HG03196 (cell line): ENCODE results near the gene TRMT6.

Experiments
- ATAC-seq: cut with Tn5 transposase; IDR thresholded peaks from one replicate; pipeline ENCODE4 v1.9.1; 2021; ENCODE audit not compliant: unreplicated experiment

Gene TRMT6

GRCh38 chr20:5967469-5967868, 17.1 kb upstream of the TRMT6 start:
- no peak for ATAC-seq

GRCh38 chr20:5949943-5950270, 426 bp downstream of the TRMT6 start:
- ATAC-seq: peak; percentile 3

GRCh38 chr20:5947276-5947675, 3.1 kb downstream of the TRMT6 start:
- ATAC-seq: no peak

- no peak for ATAC-seq
Measured at GRCh38 chr20:5945963-5946362, 4.4 kb downstream of the TRMT6 start.

GRCh38 chr20:5938456-5939029, 11.8 kb downstream of the TRMT6 start:
- no peak for ATAC-seq

- no peak for ATAC-seq
Measured at GRCh38 chr20:5936238-5936637, 14.1 kb downstream of the TRMT6 start.

GRCh38 chr20:5935384-5935783, 14.9 kb downstream of the TRMT6 start:
- no peak for ATAC-seq

- ATAC-seq: no peak
Measured at GRCh38 chr20:5933802-5934436, 16.4 kb downstream of the TRMT6 start.

GRCh38 chr20:5932796-5933195, 17.5 kb downstream of the TRMT6 start:
- no peak for ATAC-seq

GRCh38 chr20:5931411-5931810, 18.9 kb downstream of the TRMT6 start:
- no peak for ATAC-seq

- ATAC-seq: no peak
Measured at GRCh38 chr20:5928836-5929715, 21.3 kb downstream of the TRMT6 start.

GRCh38 chr20:5927749-5928462, 22.4 kb downstream of the TRMT6 start:
- no peak for ATAC-seq

- ATAC-seq: no peak
Measured at GRCh38 chr20:5925551-5925950, 24.8 kb downstream of the TRMT6 start.

GRCh38 chr20:5923493-5923892, 26.8 kb downstream of the TRMT6 start:
- no peak for ATAC-seq

GRCh38 chr20:5920581-5920980, 29.8 kb downstream of the TRMT6 start:
- no peak for ATAC-seq

- no peak for ATAC-seq
Measured at GRCh38 chr20:5919626-5920544, 30.4 kb downstream of the TRMT6 start.

GRCh38 chr20:5918856-5919625, 31.3 kb downstream of the TRMT6 start:
- ATAC-seq: no peak

GRCh38 chr20:5914859-5915258, 35.5 kb downstream of the TRMT6 start:
- no peak for ATAC-seq

GRCh38 chr20:5913166-5913565, 37.2 kb downstream of the TRMT6 start:
- no peak for ATAC-seq

- ATAC-seq: no peak
Measured at GRCh38 chr20:5910186-5910585, 40.1 kb downstream of the TRMT6 start.
